8988T (cell line): ENCODE measurements around the gene LRRC10.
"Not testable (repeated sequence)": the region's sequence is repeated elsewhere in the genome, so short reads cannot be mapped to it uniquely, and the experiment has no call there.

Experiments used
- DNase-seq: peaks from one replicate; pipeline ENCODE4 v3.0.0; 2011

The LRRC10 gene

GRCh38 chr12:69613351-69613750 lies 2.6 kb upstream of the LRRC10 start:
- no peak for DNase-seq

DNA sequence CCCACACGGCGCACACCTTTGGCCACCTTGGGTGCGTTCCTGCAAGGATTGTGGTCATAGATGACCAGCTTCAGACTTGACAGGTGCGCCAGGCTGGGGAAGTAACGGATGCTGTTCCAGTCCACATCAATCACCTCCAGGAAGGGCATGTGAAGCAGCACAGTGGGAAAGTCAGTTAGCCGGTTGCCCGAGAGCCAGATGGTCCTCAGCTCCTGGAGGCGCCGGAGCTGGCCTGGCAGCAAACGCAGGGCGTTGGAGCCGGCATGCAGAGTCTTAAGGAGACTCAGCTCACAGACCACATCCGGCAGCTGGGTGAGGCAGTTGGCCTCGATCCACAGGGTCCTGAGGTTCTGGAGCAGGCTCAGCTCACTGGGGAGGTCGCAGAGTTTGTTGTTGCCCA lies 581 bp downstream of the LRRC10 start:
- no peak for DNase-seq

DNA sequence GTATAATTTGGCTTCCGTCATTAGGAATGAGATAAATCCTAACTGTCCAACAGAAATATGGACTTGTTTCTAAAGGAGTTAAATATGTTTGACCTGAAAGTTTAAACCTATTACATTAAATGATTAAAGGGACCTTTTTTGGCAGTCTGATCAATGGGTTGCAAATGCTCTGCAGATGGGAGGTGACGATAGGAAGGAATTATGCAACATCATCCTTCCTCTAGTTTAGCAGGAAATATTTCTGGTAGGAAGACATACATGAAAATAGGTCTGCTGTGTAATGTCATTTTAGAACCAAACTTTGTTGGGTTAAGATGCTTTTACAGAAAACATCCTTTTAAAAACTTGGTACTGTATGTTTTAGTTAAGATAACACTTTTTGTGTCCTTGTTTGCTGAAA lies 2.6 kb downstream of the LRRC10 start:
- no peak for DNase-seq

- DNase-seq: not testable (repeated sequence)
Measured at GRCh38 chr12:69604275-69604674, 6.4 kb downstream of the LRRC10 start.

GRCh38 chr12:69603556-69603955 lies 7.2 kb downstream of the LRRC10 start:
- DNase-seq: not testable (repeated sequence)

GRCh38 chr12:69602954-69603353 lies 7.8 kb downstream of the LRRC10 start:
- DNase-seq: no peak

- DNase-seq: no peak
Measured at GRCh38 chr12:69601962-69602685, 8.6 kb downstream of the LRRC10 start.

DNA sequence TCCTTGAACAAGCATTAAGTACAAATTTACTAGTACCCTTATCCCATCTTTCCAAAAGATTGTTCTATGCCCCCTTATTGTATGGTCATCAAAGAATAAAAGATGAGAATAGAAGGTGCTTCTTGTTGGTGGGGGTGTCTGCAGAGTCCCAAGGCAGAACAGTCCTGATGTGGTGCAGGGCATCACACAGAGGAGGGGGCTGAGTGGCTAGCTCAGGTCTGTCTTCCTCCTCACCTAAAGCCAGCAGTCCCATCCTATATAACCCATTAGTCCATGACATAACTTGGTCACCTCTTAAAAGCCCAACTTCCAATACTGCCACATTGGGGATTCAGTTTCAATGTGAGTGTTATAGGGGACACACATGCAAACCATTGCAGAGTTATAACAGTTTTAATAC lies 9.9 kb downstream of the LRRC10 start:
- no peak for DNase-seq

GRCh38 chr12:69598174-69598753 lies 12.4 kb downstream of the LRRC10 start:
- DNase-seq: no peak

DNA sequence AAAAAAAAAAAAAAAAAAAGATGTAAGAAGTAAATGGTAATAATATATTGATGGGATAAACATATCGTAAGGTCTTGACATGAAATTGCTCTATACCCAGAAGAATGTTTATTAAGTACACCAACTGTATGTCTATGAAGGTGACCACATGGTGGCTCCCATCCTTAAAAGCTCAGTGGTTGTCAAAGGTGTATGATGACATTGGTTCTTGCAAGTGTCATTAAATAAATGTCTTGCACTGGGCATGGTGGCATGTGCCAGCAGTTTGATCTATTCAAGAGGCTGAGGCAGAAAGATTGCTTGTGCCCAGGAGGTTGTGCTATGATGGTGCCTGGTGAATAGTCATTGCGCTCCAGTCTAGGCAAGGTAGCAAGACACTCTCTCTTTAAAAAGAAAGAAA lies 15.0 kb downstream of the LRRC10 start:
- DNase-seq: no peak

GRCh38 chr12:69589082-69589481 lies 21.6 kb downstream of the LRRC10 start:
- DNase-seq: no peak

DNA sequence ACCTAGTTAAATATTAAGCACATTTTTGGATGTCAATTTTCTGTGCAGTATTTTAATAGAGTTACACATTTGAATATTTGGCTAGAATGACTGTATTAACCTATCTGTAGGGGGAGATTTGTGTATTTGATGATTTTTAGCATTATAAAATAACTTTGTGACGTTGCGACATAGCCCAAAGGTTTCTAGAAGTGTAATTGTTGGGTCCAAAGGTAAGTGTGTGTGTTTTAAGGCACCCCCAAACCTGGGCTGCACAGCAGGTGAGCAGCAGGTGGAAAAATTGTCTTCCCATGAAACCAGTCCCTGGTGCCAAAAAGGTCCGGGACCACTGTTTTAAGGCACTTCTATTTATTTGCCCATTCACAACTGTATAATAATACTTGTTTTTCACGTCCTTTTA lies 22.2 kb downstream of the LRRC10 start:
- DNase-seq: no peak

- peak; percentile 77 for DNase-seq
Measured at GRCh38 chr12:69585189-69586062, 25.3 kb downstream of the LRRC10 start, which contains the start of gene CCT2. Gene CCT2, plus strand, starts transcription at chr12:69585459. Its CDS starts 63 bp downstream, at chr12:69585522.

GRCh38 chr12:69583203-69583602 lies 27.5 kb downstream of the LRRC10 start:
- DNase-seq: peak; percentile 41

GRCh38 chr12:69580074-69580473 lies 30.6 kb downstream of the LRRC10 start:
- no peak for DNase-seq

GRCh38 chr12:69579029-69579428 lies 31.7 kb downstream of the LRRC10 start:
- DNase-seq: no peak

DNA sequence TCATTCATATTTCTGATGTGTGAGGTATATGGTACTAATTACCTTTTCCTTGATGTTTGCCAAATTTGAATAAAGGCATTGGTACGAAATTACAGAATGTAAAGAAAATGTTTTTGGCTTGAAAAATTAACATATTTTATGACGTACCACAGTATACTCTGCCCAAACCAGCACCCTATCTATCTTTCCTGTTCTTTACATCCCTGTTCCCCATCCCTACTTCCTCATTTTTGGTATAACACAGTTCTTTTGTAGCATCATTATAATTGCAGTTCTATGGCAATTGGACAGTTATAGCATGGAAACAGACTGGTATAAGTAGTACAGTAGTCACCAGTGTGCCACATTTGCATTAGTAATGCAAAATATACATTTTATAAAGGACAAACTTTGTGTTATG lies 32.4 kb downstream of the LRRC10 start:
- no peak for DNase-seq

- no peak for DNase-seq
Measured at GRCh38 chr12:69575346-69575745, 35.4 kb downstream of the LRRC10 start.

DNA sequence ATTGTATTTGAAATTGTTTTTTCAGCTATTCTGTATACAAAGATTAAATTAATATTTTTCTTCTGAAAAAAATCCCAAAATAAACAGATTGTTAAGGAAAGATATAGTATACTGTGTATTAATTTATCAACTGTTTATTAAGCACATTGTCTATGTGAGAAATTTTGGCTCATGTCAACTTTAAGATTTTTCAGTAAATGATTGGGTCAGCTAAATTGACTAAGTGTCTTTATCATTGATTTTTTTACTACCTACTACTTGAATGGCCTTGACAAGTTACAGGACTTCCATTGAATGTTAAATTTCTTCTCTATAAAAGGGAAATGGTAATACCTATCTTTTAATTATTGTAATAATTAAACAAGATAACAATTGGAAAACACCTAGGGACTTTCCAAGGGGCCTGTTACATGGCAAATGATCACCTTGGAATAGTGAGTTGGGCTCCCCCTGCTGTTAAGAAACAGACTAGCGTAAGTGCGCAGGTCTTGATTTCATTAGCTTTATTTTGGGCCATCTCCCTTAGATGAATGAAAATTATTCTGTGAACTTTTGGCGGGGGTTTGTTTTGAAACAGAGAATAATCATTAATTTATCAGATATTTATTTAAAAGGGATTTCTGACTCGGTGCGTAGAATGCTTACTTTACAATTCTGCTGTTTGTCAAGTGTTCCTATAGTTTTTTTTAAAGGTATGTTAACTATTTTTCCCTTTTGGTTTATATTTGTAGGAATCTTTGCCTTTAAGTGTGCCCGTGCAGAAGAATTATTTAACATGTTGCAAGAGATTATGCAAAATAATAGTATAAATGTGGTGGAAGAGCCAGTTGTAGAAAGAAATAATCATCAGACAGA lies 39.9 kb downstream of the LRRC10 start:
- no peak for DNase-seq

DNA sequence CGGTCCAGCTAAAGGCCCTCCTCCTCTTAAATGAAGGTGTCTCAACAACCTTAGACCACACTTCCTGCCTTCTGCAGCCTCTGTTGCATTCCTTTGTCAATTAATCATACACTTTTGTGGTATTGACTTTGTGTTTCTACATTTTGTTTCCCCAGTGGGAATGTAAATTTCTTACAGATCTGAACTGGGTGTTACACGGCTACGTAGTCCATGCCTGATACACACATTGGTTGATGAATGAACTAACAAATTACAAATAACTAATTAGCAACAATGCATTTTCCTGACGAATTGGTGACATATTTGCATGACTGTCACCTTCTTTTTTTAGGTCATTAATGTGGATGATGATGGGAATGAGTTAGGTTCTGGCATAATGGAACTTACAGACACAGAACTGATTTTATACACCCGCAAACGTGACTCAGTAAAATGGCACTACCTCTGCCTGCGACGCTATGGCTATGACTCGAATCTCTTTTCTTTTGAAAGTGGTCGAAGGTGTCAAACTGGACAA lies 40.6 kb downstream of the LRRC10 start:
- DNase-seq: no peak

GRCh38 chr12:69569236-69569635 lies 41.5 kb downstream of the LRRC10 start:
- DNase-seq: no peak

GRCh38 chr12:69566603-69567002 lies 44.1 kb downstream of the LRRC10 start:
- no peak for DNase-seq
